Measurements from ENCODE around the gene KLHL1.

The KLHL1 gene

GRCh38 chr13:69704311-69704710 lies 403.9 kb downstream of the KLHL1 start:
- no peaks in the 10 kb centered on the region for H3K9me3 Mint-ChIP-seq
- no peaks in the 10 kb centered on the region for H3K4me1 Mint-ChIP-seq
- TF ChIP-seq CTCF (IDR thresholded peaks at IDR 0.05) = no peak
- no peaks in the 10 kb centered on the region for H3K27me3 Mint-ChIP-seq (ENCODE audit: low read depth, poor library complexity)
- H3K27ac Mint-ChIP-seq = no peak overlapping the region
- no peak for DNase-seq
- H3K4me3 Mint-ChIP-seq = no peak overlapping the region
- H3K36me3 Mint-ChIP-seq (ENCODE audit: low read depth) = no peaks in the 10 kb centered on the region

- no peak for DNase-seq
- Mint-ChIP-seq H3K27me3 (ENCODE audit: low read depth, poor library complexity) (no peaks in the 10 kb centered on the region), H3K36me3 (ENCODE audit: low read depth) (no peaks in the 10 kb centered on the region), H3K4me3 (no peak overlapping the region), H3K27ac (no peak overlapping the region), H3K9me3 (no peaks in the 10 kb centered on the region), H3K4me1 (no peaks in the 10 kb centered on the region)
- no peak for TF ChIP-seq CTCF (IDR thresholded peaks at IDR 0.05)
Measured at GRCh38 chr13:69690999-69691398, 417.3 kb downstream of the KLHL1 start.

- peaks cover 13% of the 10 kb centered on the region for H3K4me1 Mint-ChIP-seq
- H3K4me3 Mint-ChIP-seq = no peak overlapping the region
Measured at GRCh38 chr13:69683921-69684686, 424.1 kb downstream of the KLHL1 start.

GRCh38 chr13:69681722-69682121 lies 426.5 kb downstream of the KLHL1 start:
- no peak for TF ChIP-seq CTCF (IDR thresholded peaks at IDR 0.05)
- peaks cover 7% of the 10 kb centered on the region for H3K9me3 Mint-ChIP-seq
- H3K4me1 Mint-ChIP-seq = peaks cover 13% of the 10 kb centered on the region
- no peak overlapping the region for H3K27ac Mint-ChIP-seq
- no peak overlapping the region for H3K4me3 Mint-ChIP-seq
- no peaks in the 10 kb centered on the region for H3K27me3 Mint-ChIP-seq (ENCODE audit: low read depth, poor library complexity)
- H3K36me3 Mint-ChIP-seq (ENCODE audit: low read depth) = no peaks in the 10 kb centered on the region
- no peak for DNase-seq

More at GRCh38 chr13:69683921-69684686, 424.1 kb downstream of the KLHL1 start:
- Mint-ChIP-seq H3K27ac (peak overlapping the region; percentile 53), H3K36me3 (ENCODE audit: low read depth) (no peaks in the 10 kb centered on the region), H3K9me3 (peaks cover 6% of the 10 kb centered on the region), H3K27me3 (ENCODE audit: low read depth, poor library complexity) (no peaks in the 10 kb centered on the region)
- DNase-seq = no peak
- TF ChIP-seq CTCF (IDR thresholded peaks at IDR 0.05) = no peak

- peaks cover 10% of the 10 kb centered on the region for H3K9me3 Mint-ChIP-seq
- H3K36me3 Mint-ChIP-seq (ENCODE audit: low read depth) = no peaks in the 10 kb centered on the region
- no peaks in the 10 kb centered on the region for H3K27me3 Mint-ChIP-seq (ENCODE audit: low read depth, poor library complexity)
- H3K27ac Mint-ChIP-seq = no peak overlapping the region
- H3K4me3 Mint-ChIP-seq = no peak overlapping the region
- H3K4me1 Mint-ChIP-seq = no peaks in the 10 kb centered on the region
- no peak for TF ChIP-seq CTCF (IDR thresholded peaks at IDR 0.05)
- DNase-seq = no peak
Measured at GRCh38 chr13:69677343-69677742, 430.9 kb downstream of the KLHL1 start.

- peaks cover 11% of the 10 kb centered on the region for H3K9me3 Mint-ChIP-seq
- no peak for DNase-seq
- H3K36me3 Mint-ChIP-seq (ENCODE audit: low read depth) = no peaks in the 10 kb centered on the region
- H3K27me3 Mint-ChIP-seq (ENCODE audit: low read depth, poor library complexity) = no peaks in the 10 kb centered on the region
- no peak overlapping the region for H3K4me3 Mint-ChIP-seq
- no peaks in the 10 kb centered on the region for H3K4me1 Mint-ChIP-seq
- H3K27ac Mint-ChIP-seq = no peak overlapping the region
- TF ChIP-seq CTCF (IDR thresholded peaks at IDR 0.05) = no peak
Measured at GRCh38 chr13:69676286-69676685, 432.0 kb downstream of the KLHL1 start.

Measured in nephron progenitor cell (in vitro differentiated cells).